Measurements from ENCODE around the gene OR56A4. TPM values are rescaled to one million over a fixed set of nuclear protein-coding genes. Genes with fewer than 3 reads are reported as not detected.
A peak's percentile ranks its signal among the peaks of the same experiment; 100 is the strongest.

OR56A4 gene
- total RNA-seq, 1 experiment from 2014 or later = 0.20 TPM

DNA sequence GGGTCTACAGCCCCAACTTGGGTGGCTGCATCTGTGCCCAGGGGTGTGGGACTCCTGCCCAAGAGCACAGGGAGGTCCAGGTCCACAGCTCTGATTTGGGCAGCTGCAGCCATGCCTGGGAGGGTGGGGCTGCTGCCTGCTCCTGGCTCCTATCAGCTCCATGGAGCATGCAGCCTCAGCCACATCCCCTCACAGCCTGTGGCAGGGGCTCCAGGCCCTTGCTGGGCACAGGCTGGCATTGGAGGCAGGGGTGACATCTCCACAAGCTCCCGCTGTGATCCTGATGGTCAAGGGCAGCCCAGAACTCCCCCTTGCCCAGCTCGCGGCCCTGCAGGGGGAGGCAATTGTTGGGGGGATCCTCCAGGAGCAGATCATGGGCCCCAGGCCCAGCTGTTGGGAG is 6.3 kb upstream of the OR56A4 start (continued):
- TF ChIP-seq, protein P1, sequence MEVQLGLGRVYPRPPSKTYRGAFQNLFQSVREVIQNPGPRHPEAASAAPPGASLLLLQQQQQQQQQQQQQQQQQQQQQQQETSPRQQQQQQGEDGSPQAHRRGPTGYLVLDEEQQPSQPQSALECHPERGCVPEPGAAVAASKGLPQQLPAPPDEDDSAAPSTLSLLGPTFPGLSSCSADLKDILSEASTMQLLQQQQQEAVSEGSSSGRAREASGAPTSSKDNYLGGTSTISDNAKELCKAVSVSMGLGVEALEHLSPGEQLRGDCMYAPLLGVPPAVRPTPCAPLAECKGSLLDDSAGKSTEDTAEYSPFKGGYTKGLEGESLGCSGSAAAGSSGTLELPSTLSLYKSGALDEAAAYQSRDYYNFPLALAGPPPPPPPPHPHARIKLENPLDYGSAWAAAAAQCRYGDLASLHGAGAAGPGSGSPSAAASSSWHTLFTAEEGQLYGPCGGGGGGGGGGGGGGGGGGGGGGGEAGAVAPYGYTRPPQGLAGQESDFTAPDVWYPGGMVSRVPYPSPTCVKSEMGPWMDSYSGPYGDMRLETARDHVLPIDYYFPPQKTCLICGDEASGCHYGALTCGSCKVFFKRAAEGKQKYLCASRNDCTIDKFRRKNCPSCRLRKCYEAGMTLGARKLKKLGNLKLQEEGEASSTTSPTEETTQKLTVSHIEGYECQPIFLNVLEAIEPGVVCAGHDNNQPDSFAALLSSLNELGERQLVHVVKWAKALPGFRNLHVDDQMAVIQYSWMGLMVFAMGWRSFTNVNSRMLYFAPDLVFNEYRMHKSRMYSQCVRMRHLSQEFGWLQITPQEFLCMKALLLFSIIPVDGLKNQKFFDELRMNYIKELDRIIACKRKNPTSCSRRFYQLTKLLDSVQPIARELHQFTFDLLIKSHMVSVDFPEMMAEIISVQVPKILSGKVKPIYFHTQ (CRISPR knock-in tag; IDR thresholded peaks at IDR 0.05) = no peak
- no peak for TF ChIP-seq ETV6 (CRISPR knock-in tag; IDR thresholded peaks at IDR 0.05)
- TF ChIP-seq, protein P2, sequence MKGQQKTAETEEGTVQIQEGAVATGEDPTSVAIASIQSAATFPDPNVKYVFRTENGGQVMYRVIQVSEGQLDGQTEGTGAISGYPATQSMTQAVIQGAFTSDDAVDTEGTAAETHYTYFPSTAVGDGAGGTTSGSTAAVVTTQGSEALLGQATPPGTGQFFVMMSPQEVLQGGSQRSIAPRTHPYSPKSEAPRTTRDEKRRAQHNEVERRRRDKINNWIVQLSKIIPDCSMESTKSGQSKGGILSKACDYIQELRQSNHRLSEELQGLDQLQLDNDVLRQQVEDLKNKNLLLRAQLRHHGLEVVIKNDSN (CRISPR knock-in tag; IDR thresholded peaks at IDR 0.05) = no peak

DNA sequence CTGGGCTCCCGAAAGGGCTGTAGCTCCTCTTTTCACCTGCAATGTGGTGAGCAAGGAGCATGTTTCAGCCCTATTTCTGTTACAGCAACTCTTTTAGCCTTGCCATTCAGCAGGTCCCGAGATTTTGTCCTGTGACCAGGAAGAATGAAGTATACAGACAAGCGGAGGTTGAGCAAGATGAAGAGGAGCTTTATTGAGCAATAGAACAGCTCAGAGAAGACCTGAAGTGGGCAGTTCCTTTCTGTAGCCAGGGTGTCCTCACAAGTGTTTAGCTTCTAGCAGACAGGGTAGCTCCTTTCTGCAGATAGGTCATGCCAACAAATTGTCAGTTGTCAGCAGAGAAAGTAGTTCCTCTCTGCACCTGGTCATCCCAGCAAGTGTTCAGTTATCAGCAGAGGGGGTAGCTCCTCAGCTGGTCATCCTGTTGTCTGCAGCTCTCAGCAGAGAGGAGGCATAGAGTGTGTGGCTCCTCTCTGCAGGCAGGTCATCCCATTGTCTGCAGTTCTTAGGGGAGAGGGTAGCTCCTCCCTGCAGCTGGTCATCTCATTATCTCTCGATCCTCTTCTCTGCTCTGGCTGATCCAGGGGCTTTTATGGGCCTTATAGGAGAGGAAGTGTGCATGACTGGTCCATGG is 5.4 kb upstream of the OR56A4 start:
- CTCF ChIA-PET = interaction anchor here (1.3 to 2.7 kb wide), 4 partner anchors 20 to 351 kb away, joined by 4 to 10 read pairs (median 4); no protein-coding TSS in a partner anchor
- H3K27ac Mint-ChIP-seq = no peak overlapping the region
- peak; percentile 44; the same call in 1 of the 2 replicates for ATAC-seq

More for the DNA sequence above, 5.4 kb upstream of the OR56A4 start:
- no peak overlapping the region for H3K4me3 Mint-ChIP-seq
- no peaks in the 10 kb centered on the region for H3K36me3 Mint-ChIP-seq
- POLR2A ChIA-PET = no interaction called here
- no peak for DNase-seq (ENCODE audit: low spot score)
- TF ChIP-seq TEAD4 (CRISPR knock-in tag; IDR thresholded peaks at IDR 0.05) = no peak
- TF ChIP-seq, protein P3, sequence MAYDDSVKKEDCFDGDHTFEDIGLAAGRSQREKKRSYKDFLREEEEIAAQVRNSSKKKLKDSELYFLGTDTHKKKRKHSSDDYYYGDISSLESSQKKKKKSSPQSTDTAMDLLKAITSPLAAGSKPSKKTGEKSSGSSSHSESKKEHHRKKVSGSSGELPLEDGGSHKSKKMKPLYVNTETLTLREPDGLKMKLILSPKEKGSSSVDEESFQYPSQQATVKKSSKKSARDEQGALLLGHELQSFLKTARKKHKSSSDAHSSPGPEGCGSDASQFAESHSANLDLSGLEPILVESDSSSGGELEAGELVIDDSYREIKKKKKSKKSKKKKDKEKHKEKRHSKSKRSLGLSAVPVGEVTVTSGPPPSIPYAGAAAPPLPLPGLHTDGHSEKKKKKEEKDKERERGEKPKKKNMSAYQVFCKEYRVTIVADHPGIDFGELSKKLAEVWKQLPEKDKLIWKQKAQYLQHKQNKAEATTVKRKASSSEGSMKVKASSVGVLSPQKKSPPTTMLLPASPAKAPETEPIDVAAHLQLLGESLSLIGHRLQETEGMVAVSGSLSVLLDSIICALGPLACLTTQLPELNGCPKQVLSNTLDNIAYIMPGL (CRISPR knock-in tag; IDR thresholded peaks at IDR 0.05) = no peak
- TF ChIP-seq, protein P4, sequence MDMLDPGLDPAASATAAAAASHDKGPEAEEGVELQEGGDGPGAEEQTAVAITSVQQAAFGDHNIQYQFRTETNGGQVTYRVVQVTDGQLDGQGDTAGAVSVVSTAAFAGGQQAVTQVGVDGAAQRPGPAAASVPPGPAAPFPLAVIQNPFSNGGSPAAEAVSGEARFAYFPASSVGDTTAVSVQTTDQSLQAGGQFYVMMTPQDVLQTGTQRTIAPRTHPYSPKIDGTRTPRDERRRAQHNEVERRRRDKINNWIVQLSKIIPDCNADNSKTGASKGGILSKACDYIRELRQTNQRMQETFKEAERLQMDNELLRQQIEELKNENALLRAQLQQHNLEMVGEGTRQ (CRISPR knock-in tag; IDR thresholded peaks at IDR 0.05) = no peak
- no peak for TF ChIP-seq ZNF423 (CRISPR knock-in tag; IDR thresholded peaks at IDR 0.05)
- no peak for TF ChIP-seq FOXJ3 (CRISPR knock-in tag; IDR thresholded peaks at IDR 0.05; ENCODE audit: borderline replicate concordance)
- TF ChIP-seq ETV6 (CRISPR knock-in tag; IDR thresholded peaks at IDR 0.05) = no peak
- no peak for TF ChIP-seq TEAD1 (CRISPR knock-in tag; IDR thresholded peaks at IDR 0.05)
- TF ChIP-seq, protein P5, sequence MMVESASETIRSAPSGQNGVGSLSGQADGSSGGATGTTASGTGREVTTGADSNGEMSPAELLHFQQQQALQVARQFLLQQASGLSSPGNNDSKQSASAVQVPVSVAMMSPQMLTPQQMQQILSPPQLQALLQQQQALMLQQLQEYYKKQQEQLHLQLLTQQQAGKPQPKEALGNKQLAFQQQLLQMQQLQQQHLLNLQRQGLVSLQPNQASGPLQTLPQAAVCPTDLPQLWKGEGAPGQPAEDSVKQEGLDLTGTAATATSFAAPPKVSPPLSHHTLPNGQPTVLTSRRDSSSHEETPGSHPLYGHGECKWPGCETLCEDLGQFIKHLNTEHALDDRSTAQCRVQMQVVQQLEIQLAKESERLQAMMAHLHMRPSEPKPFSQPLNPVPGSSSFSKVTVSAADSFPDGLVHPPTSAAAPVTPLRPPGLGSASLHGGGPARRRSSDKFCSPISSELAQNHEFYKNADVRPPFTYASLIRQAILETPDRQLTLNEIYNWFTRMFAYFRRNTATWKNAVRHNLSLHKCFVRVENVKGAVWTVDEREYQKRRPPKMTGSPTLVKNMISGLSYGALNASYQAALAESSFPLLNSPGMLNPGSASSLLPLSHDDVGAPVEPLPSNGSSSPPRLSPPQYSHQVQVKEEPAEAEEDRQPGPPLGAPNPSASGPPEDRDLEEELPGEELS (CRISPR knock-in tag; IDR thresholded peaks at IDR 0.05) = no peak
- no peak for TF ChIP-seq ZNF121 (CRISPR knock-in tag; IDR thresholded peaks at IDR 0.05)
- TF ChIP-seq, protein P6, sequence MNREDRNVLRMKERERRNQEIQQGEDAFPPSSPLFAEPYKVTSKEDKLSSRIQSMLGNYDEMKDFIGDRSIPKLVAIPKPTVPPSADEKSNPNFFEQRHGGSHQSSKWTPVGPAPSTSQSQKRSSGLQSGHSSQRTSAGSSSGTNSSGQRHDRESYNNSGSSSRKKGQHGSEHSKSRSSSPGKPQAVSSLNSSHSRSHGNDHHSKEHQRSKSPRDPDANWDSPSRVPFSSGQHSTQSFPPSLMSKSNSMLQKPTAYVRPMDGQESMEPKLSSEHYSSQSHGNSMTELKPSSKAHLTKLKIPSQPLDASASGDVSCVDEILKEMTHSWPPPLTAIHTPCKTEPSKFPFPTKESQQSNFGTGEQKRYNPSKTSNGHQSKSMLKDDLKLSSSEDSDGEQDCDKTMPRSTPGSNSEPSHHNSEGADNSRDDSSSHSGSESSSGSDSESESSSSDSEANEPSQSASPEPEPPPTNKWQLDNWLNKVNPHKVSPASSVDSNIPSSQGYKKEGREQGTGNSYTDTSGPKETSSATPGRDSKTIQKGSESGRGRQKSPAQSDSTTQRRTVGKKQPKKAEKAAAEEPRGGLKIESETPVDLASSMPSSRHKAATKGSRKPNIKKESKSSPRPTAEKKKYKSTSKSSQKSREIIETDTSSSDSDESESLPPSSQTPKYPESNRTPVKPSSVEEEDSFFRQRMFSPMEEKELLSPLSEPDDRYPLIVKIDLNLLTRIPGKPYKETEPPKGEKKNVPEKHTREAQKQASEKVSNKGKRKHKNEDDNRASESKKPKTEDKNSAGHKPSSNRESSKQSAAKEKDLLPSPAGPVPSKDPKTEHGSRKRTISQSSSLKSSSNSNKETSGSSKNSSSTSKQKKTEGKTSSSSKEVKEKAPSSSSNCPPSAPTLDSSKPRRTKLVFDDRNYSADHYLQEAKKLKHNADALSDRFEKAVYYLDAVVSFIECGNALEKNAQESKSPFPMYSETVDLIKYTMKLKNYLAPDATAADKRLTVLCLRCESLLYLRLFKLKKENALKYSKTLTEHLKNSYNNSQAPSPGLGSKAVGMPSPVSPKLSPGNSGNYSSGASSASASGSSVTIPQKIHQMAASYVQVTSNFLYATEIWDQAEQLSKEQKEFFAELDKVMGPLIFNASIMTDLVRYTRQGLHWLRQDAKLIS (CRISPR knock-in tag; IDR thresholded peaks at IDR 0.05; ENCODE audit: borderline replicate concordance) = no peak
- TF ChIP-seq, protein P7, sequence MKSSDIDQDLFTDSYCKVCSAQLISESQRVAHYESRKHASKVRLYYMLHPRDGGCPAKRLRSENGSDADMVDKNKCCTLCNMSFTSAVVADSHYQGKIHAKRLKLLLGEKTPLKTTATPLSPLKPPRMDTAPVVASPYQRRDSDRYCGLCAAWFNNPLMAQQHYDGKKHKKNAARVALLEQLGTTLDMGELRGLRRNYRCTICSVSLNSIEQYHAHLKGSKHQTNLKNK (CRISPR knock-in tag; IDR thresholded peaks at IDR 0.05) = no peak
- TF ChIP-seq NR2C2 (CRISPR knock-in tag; IDR thresholded peaks at IDR 0.05) = no peak
- TF ChIP-seq, protein P8, sequence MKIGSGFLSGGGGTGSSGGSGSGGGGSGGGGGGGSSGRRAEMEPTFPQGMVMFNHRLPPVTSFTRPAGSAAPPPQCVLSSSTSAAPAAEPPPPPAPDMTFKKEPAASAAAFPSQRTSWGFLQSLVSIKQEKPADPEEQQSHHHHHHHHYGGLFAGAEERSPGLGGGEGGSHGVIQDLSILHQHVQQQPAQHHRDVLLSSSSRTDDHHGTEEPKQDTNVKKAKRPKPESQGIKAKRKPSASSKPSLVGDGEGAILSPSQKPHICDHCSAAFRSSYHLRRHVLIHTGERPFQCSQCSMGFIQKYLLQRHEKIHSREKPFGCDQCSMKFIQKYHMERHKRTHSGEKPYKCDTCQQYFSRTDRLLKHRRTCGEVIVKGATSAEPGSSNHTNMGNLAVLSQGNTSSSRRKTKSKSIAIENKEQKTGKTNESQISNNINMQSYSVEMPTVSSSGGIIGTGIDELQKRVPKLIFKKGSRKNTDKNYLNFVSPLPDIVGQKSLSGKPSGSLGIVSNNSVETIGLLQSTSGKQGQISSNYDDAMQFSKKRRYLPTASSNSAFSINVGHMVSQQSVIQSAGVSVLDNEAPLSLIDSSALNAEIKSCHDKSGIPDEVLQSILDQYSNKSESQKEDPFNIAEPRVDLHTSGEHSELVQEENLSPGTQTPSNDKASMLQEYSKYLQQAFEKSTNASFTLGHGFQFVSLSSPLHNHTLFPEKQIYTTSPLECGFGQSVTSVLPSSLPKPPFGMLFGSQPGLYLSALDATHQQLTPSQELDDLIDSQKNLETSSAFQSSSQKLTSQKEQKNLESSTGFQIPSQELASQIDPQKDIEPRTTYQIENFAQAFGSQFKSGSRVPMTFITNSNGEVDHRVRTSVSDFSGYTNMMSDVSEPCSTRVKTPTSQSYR (CRISPR knock-in tag; IDR thresholded peaks at IDR 0.05) = no peak
- no peaks in the 10 kb centered on the region for H3K4me1 Mint-ChIP-seq
- peaks cover 4% of the 10 kb centered on the region; the same call in 1 of the 2 replicates for H3K9me3 Mint-ChIP-seq
- H3K27me3 Mint-ChIP-seq (ENCODE audit: low read depth) = no peaks in the 10 kb centered on the region

Data from WTC11 (cell line).